SIG-M5 treated with dmso at 0.1 percent for 504 hours (cell line): ENCODE data around the gene GJC2.

ENCODE experiments used
- DNase-seq: peaks from one replicate; lab custom pipeline; 2025; ENCODE audit not compliant: unreplicated experiment; lab: John Stamatoyannopoulos, UW

The GJC2 gene

GRCh38 chr1:228170666-228171065 is 20.9 kb downstream of the GJC2 start:
- DNase-seq: no peak

GRCh38 chr1:228171221-228171891 is 21.6 kb downstream of the GJC2 start:
- DNase-seq: no peak

- DNase-seq: no peak
These were observed 23.1 kb downstream of the GJC2 start for GRCh38 chr1:228172591-228173527.

GRCh38 chr1:228173528-228174481 is 24.1 kb downstream of the GJC2 start:
- DNase-seq: peak; percentile 10

- peak; percentile 22 for DNase-seq
These were observed 25.0 kb downstream of the GJC2 start for GRCh38 chr1:228174482-228175315.

GRCh38 chr1:228175316-228176023 is 25.7 kb downstream of the GJC2 start:
- DNase-seq: no peak

- DNase-seq: no peak
These were observed 26.3 kb downstream of the GJC2 start for GRCh38 chr1:228176024-228176395.

GRCh38 chr1:228176461-228177182 is 26.9 kb downstream of the GJC2 start:
- no peak for DNase-seq

GRCh38 chr1:228177183-228177475 is 27.4 kb downstream of the GJC2 start:
- DNase-seq: no peak

GRCh38 chr1:228177721-228178710 is 28.3 kb downstream of the GJC2 start:
- DNase-seq: no peak

- DNase-seq: no peak
These were observed 29.3 kb downstream of the GJC2 start for GRCh38 chr1:228178737-228179684.

GRCh38 chr1:228180271-228180958 is 30.7 kb downstream of the GJC2 start:
- DNase-seq: peak; percentile 31

- DNase-seq: no peak
These were observed 31.4 kb downstream of the GJC2 start for GRCh38 chr1:228180959-228181644.

GRCh38 chr1:228181645-228182034 is 31.9 kb downstream of the GJC2 start:
- DNase-seq: no peak

GRCh38 chr1:228182296-228183030 is 32.7 kb downstream of the GJC2 start:
- no peak for DNase-seq
